DND-41 (cell line): Measurements from ENCODE around the gene OXCT1.

Experiments
- CTCF ChIP-seq: IDR thresholded peaks from 2 replicates; pipeline ENCODE4 v1.5.1; 2012; ENCODE audit warnings: borderline replicate concordance, low read length, moderate library complexity, mild to moderate bottlenecking; ENCODE audit not compliant: poor library complexity, severe bottlenecking; ENCODE audit errors: extremely low read depth
- EZH2 ChIP-seq: IDR thresholded peaks from 3 replicates; pipeline ENCODE4 v1.6.1; 2012; ENCODE audit warnings: borderline replicate concordance, low read depth, mild to moderate bottlenecking, moderate library complexity, low read length, inconsistent platforms; ENCODE audit not compliant: severe bottlenecking

GRCh38 chr5:41834506-41834905 lies 35.7 kb downstream of the OXCT1 start:
- no peak for TF ChIP-seq CTCF
- no peak for TF ChIP-seq EZH2
